Hematopoietic multipotent progenitor cell treated with erythropoietin and hydrocortisone succinate and interleukin-3 and kit ligand, for 17 days (in vitro differentiated cells): ENCODE data around the gene KIF18B.

Experiments used
- DNase-seq: peaks from one replicate; pipeline ENCODE4 v3.0.0-alpha.2; 2015; ENCODE audit warnings: low spot score

KIF18B gene

DNA sequence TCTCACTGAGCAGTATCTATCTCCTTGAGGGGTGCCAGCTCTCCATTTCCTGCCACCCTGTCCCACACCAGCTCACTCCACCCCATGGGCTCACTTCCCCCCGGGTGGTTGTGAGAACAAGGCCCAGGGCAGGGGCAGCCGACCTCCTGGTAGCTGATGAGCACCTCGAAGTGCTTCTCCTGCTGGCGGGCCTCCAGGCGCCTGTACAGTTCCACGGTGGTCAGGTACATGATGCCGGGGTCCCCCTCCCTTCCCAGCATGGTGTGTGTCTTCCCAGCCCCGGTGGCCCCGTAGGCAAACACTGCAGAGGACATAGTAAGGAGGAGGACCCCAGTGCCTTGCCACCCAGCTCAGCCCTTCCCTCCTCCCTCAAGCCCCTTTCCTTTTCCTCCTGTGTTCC is 12.5 kb downstream of the KIF18B start:
- no peak for DNase-seq

DNA sequence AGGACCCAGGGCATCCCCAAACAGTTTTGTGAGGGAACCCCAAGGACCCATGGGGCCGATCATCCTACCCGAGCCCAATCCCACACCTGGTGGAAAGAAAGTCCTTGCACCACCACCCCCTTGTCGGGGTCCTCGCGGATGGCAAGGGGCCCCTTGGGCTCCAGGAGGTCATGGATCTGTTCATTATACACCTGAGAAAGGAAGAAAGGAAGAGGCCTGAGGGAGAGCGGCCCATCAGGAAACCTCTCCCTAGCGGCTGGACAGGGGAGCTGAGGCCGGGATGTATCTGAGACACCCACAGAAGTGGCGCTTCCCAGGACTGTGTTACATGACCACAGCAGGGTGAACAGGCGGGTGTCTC is 12.8 kb downstream of the KIF18B start:
- DNase-seq: no peak

DNA sequence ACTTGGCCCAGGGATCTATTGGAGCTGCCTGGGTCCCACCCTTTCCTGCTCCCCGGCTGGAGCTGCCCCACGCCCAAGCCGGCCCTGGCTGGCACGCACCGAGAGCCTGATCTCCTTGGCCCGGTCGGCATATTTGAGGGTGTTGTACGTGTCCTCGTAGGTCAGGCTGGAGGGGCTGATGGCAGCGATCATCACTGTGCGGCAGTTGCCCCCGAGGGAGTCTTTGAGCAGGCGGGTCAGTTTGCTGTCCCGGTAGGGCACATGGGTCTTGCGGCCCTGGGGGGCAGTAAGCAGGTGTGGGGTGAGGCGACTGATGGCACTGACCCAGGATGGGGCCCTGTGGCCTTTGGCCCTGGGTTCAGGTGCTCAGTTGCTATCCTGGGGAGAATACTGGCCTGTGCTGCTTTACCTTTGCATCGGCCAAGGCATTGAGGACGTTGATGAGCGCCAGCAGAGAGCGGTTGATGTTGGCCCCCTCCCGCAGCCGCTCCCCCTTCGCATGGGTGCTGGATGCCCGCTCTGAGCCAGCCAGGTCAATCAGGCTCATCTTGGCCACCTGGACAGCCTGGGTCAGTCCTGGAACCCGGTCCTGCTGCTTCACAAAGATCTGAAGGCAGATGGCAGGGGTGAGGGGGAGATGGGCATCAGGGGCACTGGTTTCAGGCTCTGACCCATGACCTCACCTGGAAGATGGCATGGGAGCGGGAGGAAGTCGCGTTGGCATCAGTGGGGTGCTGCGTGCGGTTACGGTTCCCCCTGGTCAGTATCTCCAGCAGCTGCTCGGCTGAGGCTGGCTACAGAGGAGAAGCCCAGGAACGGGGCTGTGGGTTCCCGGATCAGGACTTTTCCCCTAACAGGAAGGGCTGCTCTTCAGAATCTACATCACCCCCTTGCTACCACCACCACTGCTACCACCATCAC is 13.5 kb downstream of the KIF18B start:
- no peak for DNase-seq

- no peak for DNase-seq
These were observed 14.8 kb downstream of the KIF18B start for GRCh38 chr17:44932787-44933097.

GRCh38 chr17:44932096-44932786 is 15.3 kb downstream of the KIF18B start:
- no peak for DNase-seq

DNA sequence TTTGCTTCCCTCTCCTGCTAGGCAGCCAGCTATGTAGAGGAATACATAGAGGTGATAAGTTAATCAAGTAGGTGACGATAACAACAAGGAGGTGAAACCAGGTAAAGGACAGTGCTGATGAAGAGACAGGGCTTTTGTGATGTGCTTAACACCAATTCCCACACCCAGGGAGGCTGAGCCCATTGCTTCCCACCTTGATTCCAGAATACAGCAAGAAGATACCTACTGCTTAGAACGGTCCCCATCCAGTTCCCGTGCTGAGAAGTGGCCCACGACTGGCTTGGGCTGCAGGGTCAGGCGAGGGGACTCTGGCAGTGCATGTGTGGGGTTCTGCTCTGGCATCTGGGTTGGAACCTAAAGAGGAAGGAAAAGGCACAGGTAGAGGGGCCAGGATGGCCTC is 16.2 kb downstream of the KIF18B start:
- no peak for DNase-seq

GRCh38 chr17:44930667-44931066 is 16.9 kb downstream of the KIF18B start:
- DNase-seq: no peak

DNA sequence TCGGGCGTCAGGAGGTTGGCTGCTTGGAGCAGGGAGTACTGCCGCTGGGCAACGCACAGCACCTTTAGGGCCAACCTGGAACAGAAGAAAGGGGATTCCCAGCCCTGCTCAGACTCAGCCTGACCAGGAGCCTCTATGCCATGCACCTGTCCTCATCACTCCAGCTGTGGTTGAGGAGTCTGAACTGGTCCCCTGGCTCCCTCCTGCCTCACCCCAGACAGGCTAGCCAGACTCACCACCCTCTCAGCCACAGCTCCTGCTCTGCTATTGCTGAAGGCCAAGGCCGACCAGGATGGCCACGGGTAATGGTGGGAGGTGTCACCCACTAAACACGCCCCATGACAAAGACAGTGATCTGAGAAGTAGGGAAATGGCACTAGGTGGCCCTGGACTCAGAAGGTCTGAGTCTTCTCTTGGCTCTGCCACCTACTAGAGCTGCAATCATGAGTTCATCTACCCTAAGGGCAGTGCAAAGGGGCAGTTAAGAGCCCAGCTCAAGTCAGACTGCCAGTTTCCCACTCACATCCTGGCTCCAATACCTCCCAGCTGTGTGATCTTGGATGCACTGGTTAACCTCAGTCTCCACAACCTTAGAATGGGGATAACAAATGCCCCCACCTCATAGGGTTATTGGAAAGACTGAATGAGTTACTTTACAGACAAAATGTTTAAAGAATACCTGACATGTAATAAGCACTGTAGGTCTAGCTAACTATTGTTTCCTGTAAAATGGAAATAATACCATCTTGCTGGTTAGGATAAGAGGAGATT is 18.4 kb downstream of the KIF18B start:
- DNase-seq: no peak

DNA sequence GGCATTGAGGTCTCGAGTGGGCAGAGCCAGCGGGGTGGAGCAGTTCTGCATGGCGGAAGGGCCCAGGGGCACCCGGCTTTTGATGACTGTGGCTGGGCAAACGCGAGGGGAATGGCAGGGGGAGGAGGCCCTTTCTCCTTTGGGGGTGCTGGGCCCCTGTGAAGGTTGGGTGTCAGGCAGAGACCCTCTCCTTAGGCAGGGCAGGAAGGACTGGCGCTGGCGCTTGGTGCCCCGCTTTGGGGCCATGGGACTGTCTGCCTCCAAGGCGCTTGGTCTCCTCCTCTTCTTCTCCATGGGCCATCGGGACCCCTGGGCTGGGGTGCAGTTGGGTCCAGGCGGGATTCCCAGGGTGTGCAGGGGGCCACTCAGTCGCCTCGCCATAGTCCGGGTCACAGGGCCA is 19.4 kb downstream of the KIF18B start:
- no peak for DNase-seq

- no peak for DNase-seq
These were observed 19.9 kb downstream of the KIF18B start for GRCh38 chr17:44927696-44928095.

GRCh38 chr17:44926821-44927525 is 20.6 kb downstream of the KIF18B start:
- no peak for DNase-seq

DNA sequence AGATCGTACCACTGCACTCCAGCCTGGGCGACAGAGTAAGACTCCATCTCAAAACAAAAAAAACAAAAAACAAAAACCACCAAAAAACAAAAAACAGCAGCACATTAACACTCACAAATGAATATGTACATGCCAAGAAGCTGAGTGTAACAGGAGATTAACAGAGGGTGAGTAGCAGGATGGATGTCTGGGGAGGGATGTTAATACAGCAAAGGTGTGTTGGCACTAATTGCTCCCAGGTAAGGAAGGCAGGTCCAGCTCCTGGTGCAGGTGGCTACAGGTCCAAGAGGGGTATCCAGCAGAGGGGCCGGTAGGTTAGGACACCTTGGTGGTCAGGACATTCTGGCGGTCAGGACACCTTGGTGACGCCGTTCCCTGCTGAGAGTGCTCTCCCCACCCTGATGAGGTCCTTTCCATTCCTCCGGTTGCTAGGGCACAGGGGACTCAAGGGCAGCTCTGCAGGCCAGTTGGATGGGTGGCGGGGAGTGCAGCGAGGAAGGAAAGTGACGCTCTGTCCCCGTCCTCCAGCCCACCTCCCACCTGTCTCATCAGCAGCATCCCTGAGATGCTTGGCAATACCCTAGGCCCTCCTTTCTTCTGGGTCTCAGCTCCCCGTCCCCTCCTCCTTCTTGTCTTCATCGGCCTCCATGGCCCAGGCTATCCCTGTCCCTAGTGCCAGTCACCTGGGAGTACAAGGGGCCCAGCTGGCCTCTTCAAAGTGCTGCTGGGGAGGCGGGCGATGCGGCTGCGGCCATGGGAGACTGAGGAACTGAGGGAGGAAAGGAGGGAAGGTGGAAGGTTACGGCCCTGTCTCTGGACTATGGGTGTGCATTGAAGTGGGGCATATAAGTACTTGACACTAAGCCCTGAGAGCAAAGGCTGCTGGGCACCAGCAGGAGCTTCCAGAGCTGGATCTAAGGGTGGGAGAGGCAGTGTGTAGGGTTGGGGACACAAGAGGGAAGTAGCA is 21.6 kb downstream of the KIF18B start:
- DNase-seq: no peak

GRCh38 chr17:44924107-44924544 is 23.4 kb downstream of the KIF18B start:
- DNase-seq: no peak

DNA sequence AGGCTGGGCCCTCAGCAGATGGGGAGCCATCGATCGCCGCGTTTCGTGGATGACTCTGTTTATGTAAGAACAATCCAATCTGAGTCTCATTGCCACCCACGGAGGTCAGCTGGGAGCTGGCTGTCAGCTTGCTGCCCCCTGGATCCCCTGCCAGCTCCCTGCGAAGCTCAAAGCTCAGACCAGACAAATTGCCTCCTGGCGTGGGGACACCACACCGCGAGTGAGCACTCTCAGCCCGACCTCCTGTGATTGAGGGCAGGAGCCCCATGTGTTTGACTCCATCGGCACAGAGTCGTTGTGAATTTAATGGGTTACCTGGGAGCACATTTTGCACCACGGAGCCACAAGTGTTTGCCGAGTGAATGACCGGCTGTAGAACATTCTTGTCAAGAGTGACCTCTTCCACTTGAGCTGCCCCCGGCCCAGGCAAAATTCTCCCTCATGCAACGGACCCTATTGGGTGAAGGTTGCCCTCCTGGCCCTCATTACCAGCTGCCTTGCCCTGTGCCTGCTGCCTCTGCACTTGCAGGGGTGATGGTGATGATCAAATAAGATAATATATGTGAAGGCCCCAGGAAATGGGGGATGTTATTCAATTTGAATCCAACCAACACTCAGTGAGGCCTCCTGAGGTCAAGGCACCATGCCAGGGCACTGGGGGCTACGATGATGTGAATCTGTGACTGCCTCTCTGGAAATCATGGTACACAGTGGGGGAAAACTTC is 24.7 kb downstream of the KIF18B start:
- DNase-seq: no peak

DNA sequence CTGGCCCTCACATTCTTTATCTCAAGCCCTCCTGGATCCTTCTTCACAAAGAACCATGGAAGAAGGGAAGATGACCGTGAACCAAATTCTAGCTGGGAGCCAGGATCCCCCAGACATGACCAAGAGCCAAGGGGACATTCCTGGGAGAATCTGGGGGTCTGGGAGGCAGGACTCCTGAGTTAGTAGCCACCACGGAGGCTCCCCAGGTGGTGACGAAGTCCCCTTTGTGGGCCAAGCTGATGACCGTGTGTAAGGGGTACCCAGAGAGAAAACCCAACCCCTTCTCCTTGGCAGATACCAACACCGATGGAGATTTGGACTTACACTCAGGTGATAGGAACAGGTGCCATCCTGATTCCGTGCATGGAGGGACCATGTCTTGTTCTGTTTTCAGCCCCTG is 25.4 kb downstream of the KIF18B start:
- DNase-seq: no peak

GRCh38 chr17:44921122-44921882 is 26.3 kb downstream of the KIF18B start:
- no peak for DNase-seq

DNA sequence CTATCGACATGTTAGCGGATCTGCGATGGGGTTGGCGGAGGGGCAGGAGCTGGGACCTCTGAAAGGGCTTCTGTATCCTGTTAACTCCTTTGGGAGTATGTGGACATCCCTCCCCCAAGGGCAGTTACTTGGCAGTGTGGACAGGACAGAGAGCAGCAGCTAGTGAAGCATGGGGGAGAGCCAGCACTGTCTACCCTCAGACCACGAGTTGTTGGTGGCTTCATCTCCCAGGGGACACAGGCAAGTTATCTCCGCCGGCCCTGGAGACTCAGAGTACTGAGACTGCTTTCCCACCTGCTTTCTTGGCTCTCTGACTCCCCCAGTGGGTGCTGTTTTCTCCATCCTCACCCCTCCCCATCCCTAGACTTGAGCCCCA is 27.0 kb downstream of the KIF18B start:
- no peak for DNase-seq

GRCh38 chr17:44919885-44920564 is 27.5 kb downstream of the KIF18B start:
- DNase-seq: peak; percentile 60

DNA sequence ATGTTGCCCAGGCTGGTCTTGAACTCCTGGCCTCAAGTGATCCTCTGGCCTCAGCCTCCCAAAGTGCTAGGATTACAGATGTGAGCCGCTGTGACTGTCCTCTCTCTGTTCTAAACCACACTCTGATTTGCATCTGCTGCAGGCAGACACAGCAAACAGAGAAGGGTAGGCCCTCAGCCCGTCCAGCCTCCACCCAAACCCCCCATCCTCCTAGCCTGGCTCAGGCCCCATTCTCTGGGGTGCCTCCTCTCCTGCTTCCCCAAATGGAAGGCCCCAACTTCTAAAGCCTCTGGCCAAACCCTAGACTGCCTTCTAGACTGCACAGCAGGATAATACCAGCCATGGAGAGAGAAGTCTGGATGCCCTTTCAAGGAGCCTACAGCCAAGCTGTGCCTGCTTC is 28.2 kb downstream of the KIF18B start:
- no peak for DNase-seq
